Mucosa of descending colon (tissue), 3 donors: ENCODE results near the gene SMIM20. TPM values are rescaled to one million over a fixed set of nuclear protein-coding genes. Genes with fewer than 3 reads are reported as not detected.
A peak's percentile ranks its signal among the peaks of the same experiment; 100 is the strongest.

ENCODE experiments used
- ATAC-seq: fragments of 200-7000 bp; cut with Tn5 transposase; one replicate; pipeline ENCODE4 v1.9.1; 2020; ENCODE audit warnings: mild to moderate bottlenecking, moderate library complexity
- DNase-seq, 3 donors: peaks; one replicate each; pipeline ENCODE4 v3.0.0-alpha.2; 2020
- H3K36me3 ChIP-seq: fragments of 200-600 bp; one replicate; pipeline ENCODE4 v1.8.0; 2021; ENCODE audit warnings: low read depth, mild to moderate bottlenecking
- H3K4me1 ChIP-seq: fragments of 200-600 bp; one replicate; pipeline ENCODE4 v1.8.0; 2021; ENCODE audit warnings: low read depth, mild to moderate bottlenecking
- H3K4me3 ChIP-seq: fragments of 200-600 bp; one replicate; pipeline ENCODE4 v1.8.0; 2021; ENCODE audit warnings: mild to moderate bottlenecking
- H3K9me3 ChIP-seq: fragments of 200-600 bp; one replicate; pipeline ENCODE4 v1.8.0; 2021; ENCODE audit warnings: mild to moderate bottlenecking
- CTCF ChIP-seq: fragments of 200-600 bp; IDR thresholded peaks from one replicate; pipeline ENCODE4 v1.8.0; 2022; ENCODE audit warnings: antibody characterized with exemption, mild to moderate bottlenecking
- intact Hi-C, 2 donors: fragments of 100-400 bp; cut with DNase I in 1 of 2; cut with micrococcal nuclease in 1 of 2; formaldehyde crosslinking; loops; one replicate each; pipeline versions ENCODE4 v1.11.0 to v1.11.1; 2022; cut with DNase I, micrococcal nuclease
- total RNA-seq, 3 donors: library from RNA; stranded (reverse); fragmentation: NEBNext Ultra II Directional in 2 of 3; extraction: Animal tissue kit (Norgen Biotek cat#: 25700) in 2 of 3; gene quantifications; one replicate each; pipeline versions ENCODE4 v1.2.1 to v1.2.4, GENCODE V29; 2021 to 2023
- donor health status: DM: no; HTN: no; CAD: no; lungs with moderate emphysema.
- donor health status: DM: no; HTN: no; CAD: no.
- donor health status: DM: no; HTN: yes; CAD: no.

SMIM20 gene
- total RNA-seq, 3 donors from 2014 or later: 28.1 to 36.0 (median 28.7) TPM

GRCh38 chr4:25937801-25938200 is 23.8 kb downstream of the SMIM20 start:
- intact Hi-C loops: no loop called here
- H3K36me3 ChIP-seq: no peaks in the 10 kb centered on the region
- DNase-seq: no peak
- no peaks in the 10 kb centered on the region for H3K9me3 ChIP-seq
- no peak overlapping the region for H3K4me3 ChIP-seq
- TF ChIP-seq CTCF: no peak
- no peaks in the 10 kb centered on the region for H3K4me1 ChIP-seq
- ATAC-seq: no peak

- Histone ChIP-seq H3K9me3 (no peaks in the 10 kb centered on the region), H3K4me3 (no peak overlapping the region), H3K4me1 (no peaks in the 10 kb centered on the region), H3K36me3 (no peaks in the 10 kb centered on the region)
- DNase-seq: no peak
- no peak for ATAC-seq
- intact Hi-C loops: no loop called here
- no peak for TF ChIP-seq CTCF
These were observed 24.3 kb downstream of the SMIM20 start for GRCh38 chr4:25938366-25938765.

- H3K4me1 ChIP-seq: no peaks in the 10 kb centered on the region
- H3K9me3 ChIP-seq: no peaks in the 10 kb centered on the region
- no peak for TF ChIP-seq CTCF
- no peak for DNase-seq
- H3K36me3 ChIP-seq: no peaks in the 10 kb centered on the region
- ATAC-seq: peak; percentile 8
- intact Hi-C loops: no loop called here
- no peak overlapping the region for H3K4me3 ChIP-seq
These were observed 24.8 kb downstream of the SMIM20 start for GRCh38 chr4:25938787-25939186.

GRCh38 chr4:25939330-25939729 is 25.3 kb downstream of the SMIM20 start:
- Histone ChIP-seq H3K36me3 (no peaks in the 10 kb centered on the region), H3K9me3 (no peaks in the 10 kb centered on the region), H3K4me3 (no peak overlapping the region), H3K4me1 (no peaks in the 10 kb centered on the region)
- DNase-seq (no peak), ATAC-seq (no peak)
- intact Hi-C loops: no loop called here
- TF ChIP-seq CTCF: no peak

GRCh38 chr4:25941457-25942221 is 27.6 kb downstream of the SMIM20 start:
- H3K4me3 ChIP-seq: no peak overlapping the region
- ATAC-seq (no peak), DNase-seq (no peak)
- intact Hi-C loops: no loop called here
- H3K4me1 ChIP-seq: no peaks in the 10 kb centered on the region
- H3K36me3 ChIP-seq: no peaks in the 10 kb centered on the region
- TF ChIP-seq CTCF: no peak
- no peaks in the 10 kb centered on the region for H3K9me3 ChIP-seq
